GM21529 (cell line): ENCODE results near the gene CAMK2N2.
A peak's percentile ranks its signal among the peaks of the same experiment; 100 is the strongest.
"Not testable (repeated sequence)": the region's sequence is repeated elsewhere in the genome, so short reads cannot be mapped to it uniquely, and the experiment has no call there.

Experiments used
- ATAC-seq: cut with Tn5 transposase; IDR thresholded peaks from one replicate; pipeline ENCODE4 v1.9.1; 2021; ENCODE audit not compliant: unreplicated experiment

CAMK2N2 gene

GRCh38 chr3:184275381-184275701 is 14.0 kb upstream of the CAMK2N2 start:
- ATAC-seq, result no peak

DNA sequence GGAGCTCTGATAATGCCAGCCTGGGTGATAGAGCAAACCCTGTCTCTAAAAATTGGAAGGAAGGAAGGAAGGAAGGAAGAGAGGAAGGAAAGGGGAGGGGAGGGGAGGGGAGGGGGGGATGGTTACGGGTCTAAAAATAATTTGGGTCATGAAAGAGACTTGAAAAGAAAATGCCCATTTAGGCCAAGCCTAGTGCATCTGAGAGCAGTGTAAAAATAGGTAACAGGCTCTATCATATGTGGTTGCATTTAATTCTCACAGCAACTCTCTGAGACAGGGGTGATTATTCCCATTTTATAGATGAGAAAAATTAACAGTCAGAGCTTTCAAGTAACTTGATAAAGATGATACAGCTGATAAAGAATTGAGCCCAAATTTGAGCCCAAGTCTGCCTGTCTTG is 10.9 kb upstream of the CAMK2N2 start:
- no peak for ATAC-seq

DNA sequence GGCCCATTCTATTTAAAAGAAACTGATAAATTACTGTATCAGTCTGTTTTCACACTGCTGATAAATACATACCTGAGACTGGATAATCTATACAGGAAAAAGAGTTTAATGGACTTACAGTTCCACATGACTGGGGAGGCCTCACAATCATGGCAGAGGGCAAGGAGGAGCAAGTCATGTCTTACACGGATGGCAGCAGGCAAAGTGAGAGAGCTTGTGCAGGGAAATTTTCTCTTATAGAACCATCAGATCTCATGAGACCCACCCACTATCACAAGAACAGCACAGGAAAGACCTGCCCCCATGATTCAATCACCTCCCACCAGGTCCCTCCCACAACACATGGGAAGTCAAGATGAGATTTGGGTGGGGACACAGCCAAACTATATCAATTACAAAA is 5.9 kb upstream of the CAMK2N2 start:
- ATAC-seq, result not testable (repeated sequence)

DNA sequence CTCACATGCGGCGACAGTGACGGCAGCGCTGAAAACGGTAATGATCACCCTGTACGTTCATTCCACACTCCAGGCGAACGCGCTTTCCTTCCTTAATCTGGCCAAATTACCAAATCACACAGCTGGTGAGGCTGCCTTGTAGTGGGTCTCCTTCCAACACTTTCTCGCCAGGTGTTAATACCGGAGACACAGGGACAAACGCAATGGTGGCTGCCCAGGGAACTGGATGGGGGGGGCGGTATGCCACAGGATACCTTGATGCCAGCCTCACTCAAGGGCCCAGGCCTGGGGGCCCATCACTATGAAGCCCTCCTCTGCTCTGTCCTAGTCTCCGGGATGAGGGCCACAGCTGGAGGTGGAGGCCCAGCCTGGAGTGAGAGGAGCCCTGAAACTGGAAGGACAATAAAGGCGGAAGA is 1.4 kb upstream of the CAMK2N2 start:
- no peak for ATAC-seq

GRCh38 chr3:184261854-184262763 is 756 bp upstream of the CAMK2N2 start:
- peak; percentile 13 for ATAC-seq

DNA sequence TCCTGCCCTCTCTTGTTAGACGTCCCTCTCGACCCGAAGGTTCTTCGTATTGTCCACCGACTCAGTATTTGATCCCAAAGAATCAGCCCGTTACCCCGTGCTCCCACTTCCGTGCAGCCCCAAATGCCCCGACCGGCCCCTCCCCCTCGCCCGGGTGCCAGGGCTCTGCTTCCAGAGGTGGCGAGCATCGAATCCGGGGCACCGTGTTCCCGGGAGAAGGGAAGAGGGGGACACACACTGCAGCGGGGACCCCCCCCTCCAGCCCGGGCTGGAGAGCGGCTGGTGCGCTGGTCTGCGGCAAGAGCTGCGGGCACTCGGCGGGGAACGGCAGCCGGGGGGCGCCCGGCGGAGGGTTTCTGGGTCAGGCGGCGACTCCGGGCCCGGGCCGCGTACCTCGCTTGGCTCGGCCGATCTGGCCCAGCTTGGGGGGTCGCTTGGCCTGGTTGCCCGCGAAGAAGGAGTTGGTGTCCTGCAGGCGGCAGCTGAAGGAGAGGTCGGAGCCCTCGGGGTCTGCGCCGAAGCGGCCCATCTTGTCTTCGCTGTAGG is 556 bp downstream of the CAMK2N2 start:
- ATAC-seq, result no peak

DNA sequence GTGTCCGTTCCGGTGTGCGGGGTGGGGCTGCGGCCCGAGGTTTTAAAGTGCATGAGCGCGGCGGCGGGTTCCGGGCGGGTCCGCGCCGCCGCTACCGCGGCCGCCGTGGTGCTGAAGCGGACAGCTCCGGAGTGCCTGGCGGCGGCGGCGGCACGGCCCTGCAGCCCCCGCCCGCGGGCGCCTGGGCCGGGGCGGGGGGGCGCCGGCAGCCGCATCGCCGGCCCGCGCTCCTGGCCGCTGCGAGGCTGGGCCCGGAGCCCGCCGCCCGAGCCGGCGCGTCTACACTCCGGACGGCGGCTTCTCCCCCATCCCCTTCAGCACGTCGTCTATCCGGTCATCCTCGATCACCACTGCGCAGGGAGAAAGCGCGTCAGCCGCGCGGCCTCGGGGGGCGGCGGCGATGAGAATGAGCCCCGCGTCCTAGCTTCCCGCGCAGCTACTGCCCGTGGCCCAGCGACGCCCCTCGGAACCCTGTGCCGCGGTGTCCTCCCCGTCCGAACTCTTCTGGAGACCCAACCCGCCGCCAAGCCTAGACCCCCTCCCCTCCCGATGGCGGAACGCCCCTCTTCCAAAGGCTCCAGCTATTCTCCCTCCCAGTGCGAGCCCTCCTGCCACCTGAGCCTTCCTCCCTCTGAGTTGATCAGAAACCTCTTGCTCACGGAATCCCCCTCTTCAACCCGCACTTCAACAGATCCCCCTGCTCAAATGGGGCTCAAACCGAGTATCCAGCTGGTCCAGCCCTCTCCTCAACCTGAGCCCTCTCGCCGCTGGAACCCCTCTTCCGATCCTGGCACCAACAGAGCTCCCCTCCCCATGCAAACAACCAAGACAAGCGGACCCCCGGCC is 1.3 kb downstream of the CAMK2N2 start:
- ATAC-seq, result no peak

GRCh38 chr3:184259396-184259877 is 1.9 kb downstream of the CAMK2N2 start:
- no peak for ATAC-seq

- no peak for ATAC-seq
These were observed 2.4 kb downstream of the CAMK2N2 start for GRCh38 chr3:184258926-184259325.

GRCh38 chr3:184257083-184257915 is 4.1 kb downstream of the CAMK2N2 start:
- no peak for ATAC-seq

GRCh38 chr3:184255291-184256039 is 5.9 kb downstream of the CAMK2N2 start:
- no peak for ATAC-seq

DNA sequence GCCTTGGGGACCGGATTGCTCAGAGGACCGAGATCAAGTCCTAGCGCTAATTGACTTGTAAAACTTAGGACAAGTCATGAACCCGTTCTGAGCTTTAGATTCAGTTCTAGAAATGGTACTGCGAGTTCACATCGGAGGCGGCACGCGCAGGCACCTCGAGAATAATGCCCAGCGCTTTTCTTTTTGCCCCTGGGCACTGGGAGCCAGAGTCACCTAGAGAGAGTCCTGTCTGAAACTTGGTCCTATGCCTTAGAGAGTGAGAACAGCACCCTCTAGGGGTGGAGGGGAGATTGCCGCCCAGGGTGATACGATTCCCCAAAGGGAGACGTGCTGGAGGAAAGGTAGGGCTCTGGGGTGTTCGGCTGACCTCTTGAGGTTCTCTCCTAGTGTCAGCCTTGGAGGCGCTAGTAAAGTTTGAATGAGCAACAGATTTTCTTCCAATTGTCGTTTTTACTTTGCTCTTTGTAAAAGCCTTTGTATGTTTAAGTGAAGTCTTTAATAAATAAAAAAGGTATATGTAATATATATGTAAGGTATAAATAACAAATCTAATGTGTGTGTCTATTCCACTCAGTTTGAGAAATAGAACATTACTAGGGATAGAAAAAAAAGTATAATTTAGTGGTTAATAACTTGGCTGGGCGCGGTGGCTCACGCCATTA is 11.1 kb downstream of the CAMK2N2 start:
- ATAC-seq, result peak; percentile 71

DNA sequence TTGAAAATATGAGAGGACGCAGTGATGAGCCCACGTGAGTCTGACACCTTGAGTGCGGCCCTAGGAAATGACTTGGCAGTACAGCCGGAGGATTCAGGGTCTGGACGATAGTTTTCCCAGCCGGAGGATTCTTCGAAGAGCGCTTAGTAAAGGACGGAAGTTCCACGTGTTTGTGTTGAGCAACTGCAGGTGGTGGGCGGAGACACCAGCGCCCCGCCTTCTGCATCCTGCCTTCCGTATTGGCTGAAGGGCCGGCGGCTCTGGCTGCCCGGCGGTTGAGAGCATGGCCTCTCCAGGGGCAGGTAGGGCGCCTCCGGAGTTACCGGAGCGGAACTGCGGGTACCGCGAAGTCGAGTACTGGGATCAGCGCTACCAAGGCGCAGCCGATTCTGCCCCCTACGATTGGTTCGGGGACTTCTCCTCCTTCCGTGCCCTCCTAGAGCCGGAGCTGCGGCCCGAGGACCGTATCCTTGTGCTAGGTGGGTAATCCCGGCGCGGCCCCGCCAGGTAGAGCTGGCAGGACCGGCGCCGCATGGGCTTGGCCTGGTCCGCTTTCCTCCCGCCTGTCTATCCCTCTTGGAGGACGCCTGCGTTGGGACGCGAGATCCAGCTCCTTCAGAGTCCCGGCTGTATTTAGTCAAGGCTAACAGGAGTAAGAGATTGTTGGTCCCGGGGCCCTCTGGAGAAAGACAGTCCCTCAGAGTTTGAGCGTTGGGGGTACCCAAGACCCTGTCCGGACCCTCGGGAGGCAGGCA is 11.8 kb downstream of the CAMK2N2 start, which contains the start of gene EEF1AKMT4:
Gene EEF1AKMT4 (plus strand): TSS at position 261 of the 755 bp plus-strand sequence. CDS start 23 bp downstream, at position 284.
- peak; percentile 90 for ATAC-seq

- ATAC-seq, result peak; percentile 36
These were observed 12.6 kb downstream of the CAMK2N2 start, which contains the start of gene ALG3 for GRCh38 chr3:184248454-184249411. TSS of gene ALG3 (minus strand) at chr3:184248962. CDS start at chr3:184248940, 22 bp downstream.

GRCh38 chr3:184242297-184242685 is 19.1 kb downstream of the CAMK2N2 start:
- no peak for ATAC-seq

GRCh38 chr3:184241447-184242296 is 19.7 kb downstream of the CAMK2N2 start:
- ATAC-seq, result no peak

DNA sequence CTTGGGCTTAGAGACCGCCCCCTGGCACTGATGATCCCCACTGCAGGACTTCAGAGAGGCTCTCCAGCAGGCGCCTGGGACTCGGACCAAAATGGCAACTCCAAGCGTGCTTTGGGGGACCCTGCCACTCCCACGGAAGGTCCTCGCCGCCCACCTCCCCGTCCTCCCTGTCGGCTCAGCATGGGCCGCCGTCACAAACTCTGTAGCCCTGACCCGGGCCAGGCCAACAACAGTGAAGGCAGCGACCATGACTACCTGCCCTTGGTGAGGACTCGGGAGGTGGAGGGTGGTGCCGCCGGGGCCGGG is 20.3 kb downstream of the CAMK2N2 start:
- no peak for ATAC-seq
